ENCODE data around the gene ADGB. TPM values are rescaled to one million over a fixed set of nuclear protein-coding genes. Genes with fewer than 3 reads are reported as not detected.

Gene ADGB
- total RNA-seq, 1 donor from 2014 or later = 0.31 TPM

GRCh38 chr6:146775220-146775619, 176.4 kb downstream of the ADGB start:
- H3K9me3 Mint-ChIP-seq = no peaks in the 10 kb centered on the region
- H3K27me3 Mint-ChIP-seq = no peaks in the 10 kb centered on the region
- no peak overlapping the region for H3K27ac Mint-ChIP-seq
- DNase-seq (ENCODE audit: extremely low spot score, unreplicated experiment) = no peak
- no peak overlapping the region for H3K4me3 Mint-ChIP-seq
- H3K4me1 Mint-ChIP-seq (ENCODE audit: unreplicated experiment) = no peaks in the 10 kb centered on the region
- no peaks in the 10 kb centered on the region for H3K36me3 Mint-ChIP-seq
- TF ChIP-seq, protein P1, sequence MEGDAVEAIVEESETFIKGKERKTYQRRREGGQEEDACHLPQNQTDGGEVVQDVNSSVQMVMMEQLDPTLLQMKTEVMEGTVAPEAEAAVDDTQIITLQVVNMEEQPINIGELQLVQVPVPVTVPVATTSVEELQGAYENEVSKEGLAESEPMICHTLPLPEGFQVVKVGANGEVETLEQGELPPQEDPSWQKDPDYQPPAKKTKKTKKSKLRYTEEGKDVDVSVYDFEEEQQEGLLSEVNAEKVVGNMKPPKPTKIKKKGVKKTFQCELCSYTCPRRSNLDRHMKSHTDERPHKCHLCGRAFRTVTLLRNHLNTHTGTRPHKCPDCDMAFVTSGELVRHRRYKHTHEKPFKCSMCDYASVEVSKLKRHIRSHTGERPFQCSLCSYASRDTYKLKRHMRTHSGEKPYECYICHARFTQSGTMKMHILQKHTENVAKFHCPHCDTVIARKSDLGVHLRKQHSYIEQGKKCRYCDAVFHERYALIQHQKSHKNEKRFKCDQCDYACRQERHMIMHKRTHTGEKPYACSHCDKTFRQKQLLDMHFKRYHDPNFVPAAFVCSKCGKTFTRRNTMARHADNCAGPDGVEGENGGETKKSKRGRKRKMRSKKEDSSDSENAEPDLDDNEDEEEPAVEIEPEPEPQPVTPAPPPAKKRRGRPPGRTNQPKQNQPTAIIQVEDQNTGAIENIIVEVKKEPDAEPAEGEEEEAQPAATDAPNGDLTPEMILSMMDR (conservative IDR thresholded peaks at IDR 0.05) = peak; percentile 39

- H3K36me3 Mint-ChIP-seq = no peaks in the 10 kb centered on the region
- no peaks in the 10 kb centered on the region for H3K27me3 Mint-ChIP-seq
- DNase-seq (ENCODE audit: extremely low spot score, unreplicated experiment) = no peak
- H3K4me3 Mint-ChIP-seq = no peak overlapping the region
- no peaks in the 10 kb centered on the region for H3K9me3 Mint-ChIP-seq
- TF ChIP-seq, protein P1 (conservative IDR thresholded peaks at IDR 0.05) = no peak
- no peak overlapping the region for H3K27ac Mint-ChIP-seq
- no peaks in the 10 kb centered on the region for H3K4me1 Mint-ChIP-seq (ENCODE audit: unreplicated experiment)
These were observed 183.1 kb downstream of the ADGB start for GRCh38 chr6:146781836-146782235.

DNA sequence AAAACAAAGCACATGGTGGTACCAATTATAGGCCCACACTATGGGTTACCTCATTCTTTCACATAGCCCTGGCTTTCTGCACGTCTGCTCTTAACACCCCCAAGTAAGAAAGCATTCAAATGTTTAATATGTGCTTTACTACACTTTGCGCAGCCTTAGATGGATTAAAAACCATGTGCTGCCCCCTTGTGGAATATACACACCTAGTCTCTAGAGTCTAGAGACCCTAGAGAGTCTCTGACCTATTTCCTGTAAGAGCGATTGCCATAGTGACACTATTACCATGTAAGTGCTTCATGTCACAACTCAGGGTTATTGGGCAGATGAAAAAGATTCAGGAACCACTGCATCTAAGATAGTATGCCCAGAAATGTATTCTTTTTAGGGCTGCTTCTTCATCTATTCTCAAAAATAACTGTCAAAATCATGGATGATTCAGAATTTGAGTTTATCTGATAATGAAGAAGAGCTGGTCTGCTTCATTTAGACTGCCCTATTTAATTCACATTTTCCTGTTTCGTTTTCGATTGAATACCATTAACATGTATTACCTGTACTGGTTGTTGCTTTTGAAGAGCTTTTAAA, 186.3 kb downstream of the ADGB start:
- TF ChIP-seq, protein P1 (conservative IDR thresholded peaks at IDR 0.05) = peak; percentile 77
- H3K36me3 Mint-ChIP-seq = no peaks in the 10 kb centered on the region
- H3K4me3 Mint-ChIP-seq = no peak overlapping the region
- H3K27ac Mint-ChIP-seq = no peak overlapping the region
- DNase-seq (ENCODE audit: extremely low spot score, unreplicated experiment) = no peak
- no peaks in the 10 kb centered on the region for H3K27me3 Mint-ChIP-seq
- peaks cover 5% of the 10 kb centered on the region for H3K4me1 Mint-ChIP-seq (ENCODE audit: unreplicated experiment)
- no peaks in the 10 kb centered on the region for H3K9me3 Mint-ChIP-seq

- H3K27ac Mint-ChIP-seq = no peak overlapping the region
- no peaks in the 10 kb centered on the region for H3K36me3 Mint-ChIP-seq
- TF ChIP-seq, protein P1 (conservative IDR thresholded peaks at IDR 0.05) = no peak
- no peaks in the 10 kb centered on the region for H3K9me3 Mint-ChIP-seq
- no peak overlapping the region for H3K4me3 Mint-ChIP-seq
- no peaks in the 10 kb centered on the region for H3K27me3 Mint-ChIP-seq
- H3K4me1 Mint-ChIP-seq (ENCODE audit: unreplicated experiment) = peaks cover 5% of the 10 kb centered on the region
- DNase-seq (ENCODE audit: extremely low spot score, unreplicated experiment) = no peak
These were observed 189.2 kb downstream of the ADGB start for GRCh38 chr6:146787876-146788508.

GRCh38 chr6:146790561-146791091, 191.9 kb downstream of the ADGB start:
- DNase-seq (ENCODE audit: extremely low spot score, unreplicated experiment) = no peak
- no peak overlapping the region for H3K4me3 Mint-ChIP-seq
- TF ChIP-seq, protein P1 (conservative IDR thresholded peaks at IDR 0.05) = no peak
- H3K4me1 Mint-ChIP-seq (ENCODE audit: unreplicated experiment) = peaks cover 10% of the 10 kb centered on the region
- H3K27me3 Mint-ChIP-seq = no peaks in the 10 kb centered on the region
- peaks cover 5% of the 10 kb centered on the region for H3K9me3 Mint-ChIP-seq
- H3K27ac Mint-ChIP-seq = no peak overlapping the region
- H3K36me3 Mint-ChIP-seq = peaks cover 4% of the 10 kb centered on the region
